ENCODE results near the gene GUCD1.

GUCD1 gene

DNA sequence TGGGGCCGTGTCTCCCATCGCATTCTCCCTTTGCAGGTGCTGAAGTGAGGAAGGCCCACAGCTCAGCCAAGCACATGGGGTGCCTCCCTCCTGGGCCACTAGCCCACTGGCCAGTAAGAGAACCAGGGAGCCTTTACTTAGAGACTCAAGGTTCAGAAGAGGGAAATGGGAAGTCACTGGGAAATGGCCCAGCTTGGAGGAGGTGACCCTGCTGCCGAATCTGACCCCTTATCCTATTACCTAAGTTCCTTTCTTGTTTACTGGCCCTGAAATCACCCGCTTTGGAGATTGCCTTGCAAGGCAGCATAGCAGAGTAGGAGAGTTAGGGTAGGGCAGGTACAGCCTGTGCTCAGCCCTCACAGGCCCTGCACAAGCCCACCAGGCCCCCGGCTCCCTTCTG is 35.4 kb downstream of the GUCD1 start:
- H3K4me1 ChIP-seq (ENCODE audit: insufficient read depth, poor library complexity, severe bottlenecking) = peaks cover 4% of the 10 kb centered on the region
- H3K9me3 ChIP-seq (ENCODE audit: severe bottlenecking) = no peaks in the 10 kb centered on the region
- no peaks in the 10 kb centered on the region for H3K36me3 ChIP-seq (ENCODE audit: low read depth)
- H3K4me3 ChIP-seq (ENCODE audit: severe bottlenecking) = no peak overlapping the region
- DNase-seq (ENCODE audit: low spot score) = no peak
- H3K27me3 ChIP-seq (ENCODE audit: insufficient read depth, poor library complexity, severe bottlenecking) = no peaks in the 10 kb centered on the region
- TF ChIP-seq CTCF (IDR thresholded peaks at IDR 0.05; ENCODE audit: poor library complexity, severe bottlenecking) = no peak
- H3K27ac ChIP-seq (ENCODE audit: poor library complexity, severe bottlenecking) = no peak overlapping the region
- no peak for ATAC-seq (ENCODE audit: low read depth)

DNA sequence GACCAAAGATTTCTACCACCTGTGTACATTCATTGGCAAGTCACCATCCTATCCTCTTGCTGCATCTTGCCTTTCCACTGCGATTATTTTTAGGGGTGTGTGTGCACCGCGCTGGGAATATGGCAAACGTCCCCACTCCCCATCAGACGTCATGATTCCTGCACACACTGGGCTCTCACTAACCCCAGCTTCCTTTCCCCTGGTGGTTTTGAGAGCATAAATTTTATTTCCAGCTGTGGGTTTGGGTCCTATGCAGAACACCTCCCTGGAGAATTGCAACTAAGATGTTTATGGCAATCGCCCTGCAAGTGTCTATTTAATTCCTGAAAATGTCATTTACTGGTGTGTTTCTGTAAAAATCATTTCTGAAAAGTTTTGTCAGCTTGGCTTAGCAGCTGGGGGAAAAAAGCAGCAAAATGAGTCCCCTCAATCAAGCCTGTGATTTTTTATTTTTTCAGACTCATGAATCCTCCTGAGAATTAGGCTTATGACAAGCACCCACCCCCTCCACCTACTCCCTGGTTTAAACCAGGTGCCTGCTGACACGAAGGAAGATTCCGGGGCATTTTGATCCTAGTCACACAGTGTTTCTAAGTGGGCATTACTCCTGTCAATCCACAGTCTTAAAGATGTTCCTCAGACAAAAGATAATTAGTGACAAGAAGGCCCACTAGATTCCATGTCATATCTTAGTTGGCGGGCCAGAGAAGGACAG is 36.0 kb downstream of the GUCD1 start:
- no peak overlapping the region for H3K4me3 ChIP-seq (ENCODE audit: severe bottlenecking)
- no peaks in the 10 kb centered on the region for H3K9me3 ChIP-seq (ENCODE audit: severe bottlenecking)
- no peak for ATAC-seq (ENCODE audit: low read depth)
- no peaks in the 10 kb centered on the region for H3K27me3 ChIP-seq (ENCODE audit: insufficient read depth, poor library complexity, severe bottlenecking)
- H3K27ac ChIP-seq (ENCODE audit: poor library complexity, severe bottlenecking) = no peak overlapping the region
- DNase-seq (ENCODE audit: low spot score) = no peak
- peaks cover 4% of the 10 kb centered on the region for H3K4me1 ChIP-seq (ENCODE audit: insufficient read depth, poor library complexity, severe bottlenecking)
- TF ChIP-seq CTCF (IDR thresholded peaks at IDR 0.05; ENCODE audit: poor library complexity, severe bottlenecking) = no peak
- no peaks in the 10 kb centered on the region for H3K36me3 ChIP-seq (ENCODE audit: low read depth)

DNA sequence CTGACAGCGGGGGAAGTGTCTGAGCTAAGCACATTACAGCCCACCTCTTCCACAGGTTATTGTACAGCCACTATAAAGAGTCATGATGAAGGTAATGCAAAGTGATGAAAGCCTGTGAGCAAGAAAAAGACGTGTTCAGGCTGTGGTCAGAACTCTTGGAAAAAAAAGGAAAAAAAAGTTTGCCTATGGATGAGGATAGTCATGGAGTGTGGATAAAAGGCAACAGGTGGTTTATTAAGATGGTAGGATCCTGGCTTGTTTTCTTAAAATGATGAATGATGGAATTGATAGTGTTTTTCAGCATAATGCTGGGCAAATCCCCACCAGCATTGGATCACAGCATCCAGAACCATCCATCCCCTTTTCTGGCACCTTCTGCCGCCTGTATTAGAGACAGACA is 36.7 kb downstream of the GUCD1 start:
- no peak for DNase-seq (ENCODE audit: low spot score)
- no peak for ATAC-seq (ENCODE audit: low read depth)
- Histone ChIP-seq H3K27me3 (ENCODE audit: insufficient read depth, poor library complexity, severe bottlenecking) (no peaks in the 10 kb centered on the region), H3K4me3 (ENCODE audit: severe bottlenecking) (no peak overlapping the region), H3K27ac (ENCODE audit: poor library complexity, severe bottlenecking) (no peak overlapping the region), H3K4me1 (ENCODE audit: insufficient read depth, poor library complexity, severe bottlenecking) (peaks cover 4% of the 10 kb centered on the region), H3K36me3 (ENCODE audit: low read depth) (no peaks in the 10 kb centered on the region), H3K9me3 (ENCODE audit: severe bottlenecking) (no peaks in the 10 kb centered on the region)
- TF ChIP-seq CTCF (IDR thresholded peaks at IDR 0.05; ENCODE audit: poor library complexity, severe bottlenecking) = no peak

GRCh38 chr22:24517446-24517845 is 37.5 kb downstream of the GUCD1 start:
- DNase-seq (ENCODE audit: low spot score) = no peak
- Histone ChIP-seq H3K4me3 (ENCODE audit: severe bottlenecking) (no peak overlapping the region), H3K36me3 (ENCODE audit: low read depth) (no peaks in the 10 kb centered on the region), H3K27ac (ENCODE audit: poor library complexity, severe bottlenecking) (no peak overlapping the region), H3K27me3 (ENCODE audit: insufficient read depth, poor library complexity, severe bottlenecking) (no peaks in the 10 kb centered on the region), H3K4me1 (ENCODE audit: insufficient read depth, poor library complexity, severe bottlenecking) (peaks cover 4% of the 10 kb centered on the region), H3K9me3 (ENCODE audit: severe bottlenecking) (no peaks in the 10 kb centered on the region)
- no peak for ATAC-seq (ENCODE audit: low read depth)
- no peak for TF ChIP-seq CTCF (IDR thresholded peaks at IDR 0.05; ENCODE audit: poor library complexity, severe bottlenecking)

GRCh38 chr22:24516301-24516737 is 38.6 kb downstream of the GUCD1 start:
- no peak overlapping the region for H3K4me3 ChIP-seq (ENCODE audit: severe bottlenecking)
- H3K36me3 ChIP-seq (ENCODE audit: low read depth) = no peaks in the 10 kb centered on the region
- peaks cover under 1% of the 10 kb centered on the region for H3K4me1 ChIP-seq (ENCODE audit: insufficient read depth, poor library complexity, severe bottlenecking)
- no peaks in the 10 kb centered on the region for H3K27me3 ChIP-seq (ENCODE audit: insufficient read depth, poor library complexity, severe bottlenecking)
- no peak for DNase-seq (ENCODE audit: low spot score)
- peak; percentile 56; the same call in 2 of the 3 replicates for ATAC-seq (ENCODE audit: low read depth)
- H3K27ac ChIP-seq (ENCODE audit: poor library complexity, severe bottlenecking) = no peak overlapping the region
- no peak for TF ChIP-seq CTCF (IDR thresholded peaks at IDR 0.05; ENCODE audit: poor library complexity, severe bottlenecking)
- H3K9me3 ChIP-seq (ENCODE audit: severe bottlenecking) = no peaks in the 10 kb centered on the region

Data from RWPE2 (cell line).